ENCODE data around the gene ZFAND3.

DNA sequence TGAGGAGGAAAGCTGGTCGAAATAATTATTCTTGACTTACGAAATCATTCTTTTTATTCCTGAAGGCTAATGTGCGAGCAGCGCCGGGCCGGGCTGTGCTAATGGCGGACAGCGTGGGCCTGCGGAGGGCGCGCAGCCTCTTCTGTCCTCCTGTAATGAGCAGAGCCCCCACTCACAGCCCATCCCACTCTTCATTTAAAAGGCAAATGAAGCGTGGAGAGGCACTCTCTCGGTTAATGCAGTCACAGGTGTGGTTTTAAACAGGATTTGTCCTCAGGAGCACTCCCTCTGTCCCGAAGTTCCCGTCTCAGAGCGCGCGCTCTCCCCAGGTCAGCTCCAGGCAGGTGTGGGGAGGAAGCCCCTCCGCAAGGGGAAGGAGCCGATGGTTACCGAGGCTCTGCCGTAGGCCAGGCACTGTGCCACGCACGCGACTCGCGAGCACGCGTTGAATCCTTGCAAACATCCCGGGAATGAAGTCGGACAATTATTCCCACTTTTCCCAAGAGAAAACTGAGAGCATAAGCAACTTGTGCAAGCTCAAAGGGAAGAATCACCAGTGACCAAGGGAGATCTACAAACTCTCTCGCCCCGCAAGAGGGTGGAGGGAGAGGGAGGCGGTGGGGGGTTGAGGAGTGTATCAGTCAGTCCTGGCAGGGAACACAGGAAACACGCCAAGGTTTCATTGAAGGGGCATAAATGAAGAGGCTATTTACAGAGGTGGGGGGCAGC, 35.5 kb upstream of the ZFAND3 start:
- no peak for TF ChIP-seq CEBPB (IDR thresholded peaks at IDR 0.05; ENCODE audit: low read depth)
- TF ChIP-seq, protein P1, sequence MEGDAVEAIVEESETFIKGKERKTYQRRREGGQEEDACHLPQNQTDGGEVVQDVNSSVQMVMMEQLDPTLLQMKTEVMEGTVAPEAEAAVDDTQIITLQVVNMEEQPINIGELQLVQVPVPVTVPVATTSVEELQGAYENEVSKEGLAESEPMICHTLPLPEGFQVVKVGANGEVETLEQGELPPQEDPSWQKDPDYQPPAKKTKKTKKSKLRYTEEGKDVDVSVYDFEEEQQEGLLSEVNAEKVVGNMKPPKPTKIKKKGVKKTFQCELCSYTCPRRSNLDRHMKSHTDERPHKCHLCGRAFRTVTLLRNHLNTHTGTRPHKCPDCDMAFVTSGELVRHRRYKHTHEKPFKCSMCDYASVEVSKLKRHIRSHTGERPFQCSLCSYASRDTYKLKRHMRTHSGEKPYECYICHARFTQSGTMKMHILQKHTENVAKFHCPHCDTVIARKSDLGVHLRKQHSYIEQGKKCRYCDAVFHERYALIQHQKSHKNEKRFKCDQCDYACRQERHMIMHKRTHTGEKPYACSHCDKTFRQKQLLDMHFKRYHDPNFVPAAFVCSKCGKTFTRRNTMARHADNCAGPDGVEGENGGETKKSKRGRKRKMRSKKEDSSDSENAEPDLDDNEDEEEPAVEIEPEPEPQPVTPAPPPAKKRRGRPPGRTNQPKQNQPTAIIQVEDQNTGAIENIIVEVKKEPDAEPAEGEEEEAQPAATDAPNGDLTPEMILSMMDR (IDR thresholded peaks at IDR 0.05 in 2 of 3, conservative IDR thresholded peaks at IDR 0.05 in 1 of 3; ENCODE audit: borderline replicate concordance in 1 of 3, insufficient read depth in 1 of 3, low read depth in 2 of 3, low read length in 2 of 3): no peak
- no peak for TF ChIP-seq FOSL1 (IDR thresholded peaks at IDR 0.05; ENCODE audit: low read depth)
- TF ChIP-seq SRF (IDR thresholded peaks at IDR 0.05; ENCODE audit: low read depth): no peak
- TF ChIP-seq, protein P2, sequence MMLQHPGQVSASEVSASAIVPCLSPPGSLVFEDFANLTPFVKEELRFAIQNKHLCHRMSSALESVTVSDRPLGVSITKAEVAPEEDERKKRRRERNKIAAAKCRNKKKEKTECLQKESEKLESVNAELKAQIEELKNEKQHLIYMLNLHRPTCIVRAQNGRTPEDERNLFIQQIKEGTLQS (IDR thresholded peaks at IDR 0.05): no peak
- no peak for TF ChIP-seq ZNF274 (IDR thresholded peaks at IDR 0.05; ENCODE audit: low read depth, low read length)
- TF ChIP-seq POLR2A (IDR thresholded peaks at IDR 0.05; ENCODE audit: borderline replicate concordance, extremely low read depth, insufficient read depth, insufficient read length): no peak
- TF ChIP-seq RAD21 (IDR thresholded peaks at IDR 0.05; ENCODE audit: low read depth): no peak
- TF ChIP-seq EZH2phosphoT487 (IDR thresholded peaks at IDR 0.05; ENCODE audit: borderline replicate concordance): no peak
- no peak for TF ChIP-seq MAX (IDR thresholded peaks at IDR 0.05)
- no peak for TF ChIP-seq EZH2 (IDR thresholded peaks at IDR 0.05)
- TF ChIP-seq ELF1 (IDR thresholded peaks at IDR 0.05; ENCODE audit: borderline replicate concordance, low read depth): no peak
